H54 (cell line): Measurements from ENCODE around the gene ZNF732.
"Not testable (repeated sequence)": the region's sequence is repeated elsewhere in the genome, so short reads cannot be mapped to it uniquely, and the experiment has no call there.

ENCODE experiments used
- DNase-seq: peaks from one replicate; pipeline ENCODE4 v3.0.0; 2011; ENCODE audit warnings: low spot score, mixed read lengths; ENCODE audit not compliant: insufficient read length
- FAIRE-seq: peaks from 3 replicates; lab custom pipeline; 2011; peaks lifted over from hg19 to GRCh38; lab: Jason Lieb, UNC
- POLR2A ChIP-seq: IDR thresholded peaks from 2 replicates; pipeline ENCODE4 v1.6.1; 2011; ENCODE audit warnings: low read depth, mild to moderate bottlenecking, low read length

Gene ZNF732

DNA sequence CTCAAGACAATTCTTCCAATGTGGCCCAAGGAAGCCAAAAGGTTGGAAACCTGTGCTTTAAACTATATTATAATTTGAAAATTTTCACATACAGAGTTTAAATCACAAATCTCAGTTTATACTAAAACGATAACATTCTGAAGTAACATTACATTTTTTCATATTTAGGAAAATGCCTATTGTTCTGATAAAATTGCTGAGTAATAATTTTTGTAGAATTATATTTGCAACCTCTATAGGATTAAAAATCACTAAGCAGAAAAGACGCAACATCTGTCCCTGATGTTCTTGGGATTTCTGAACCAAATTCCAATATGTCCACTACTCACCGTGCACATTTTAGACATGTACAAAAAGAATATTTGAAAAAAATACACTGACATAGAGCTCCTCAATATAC, 10.5 kb downstream of the ZNF732 start:
- FAIRE-seq (no peak), DNase-seq (no peak)
- TF ChIP-seq POLR2A = no peak

DNA sequence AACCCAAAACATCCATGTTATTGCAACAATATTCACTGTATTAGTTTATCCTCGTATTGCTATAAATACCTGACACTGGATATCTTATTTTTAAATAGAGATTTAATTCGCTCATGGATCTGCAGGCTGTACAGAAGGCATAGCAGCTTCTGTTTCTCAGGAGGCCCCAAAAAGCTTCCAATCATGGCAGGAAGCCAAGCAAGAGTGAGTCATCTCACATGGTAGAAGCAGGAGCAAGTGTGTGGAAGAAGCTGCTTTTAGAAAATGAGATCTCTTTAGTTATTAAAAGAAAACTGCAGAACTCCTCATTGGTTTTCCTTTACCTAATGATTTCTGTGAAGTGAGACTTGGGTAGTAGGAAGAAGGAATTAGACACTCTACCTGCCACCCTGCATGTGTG, 16.4 kb downstream of the ZNF732 start:
- DNase-seq = no peak
- FAIRE-seq = no peak
- TF ChIP-seq POLR2A = no peak

- TF ChIP-seq POLR2A = no peak
- no peak for FAIRE-seq
Observed at GRCh38 chr4:273309-274017, 31.8 kb downstream of the ZNF732 start.

GRCh38 chr4:271492-272103, 33.7 kb downstream of the ZNF732 start:
- DNase-seq (no peak), FAIRE-seq (no peak)
- TF ChIP-seq POLR2A = no peak

More at GRCh38 chr4:273309-274017, 31.8 kb downstream of the ZNF732 start:
- DNase-seq = no peak

DNA sequence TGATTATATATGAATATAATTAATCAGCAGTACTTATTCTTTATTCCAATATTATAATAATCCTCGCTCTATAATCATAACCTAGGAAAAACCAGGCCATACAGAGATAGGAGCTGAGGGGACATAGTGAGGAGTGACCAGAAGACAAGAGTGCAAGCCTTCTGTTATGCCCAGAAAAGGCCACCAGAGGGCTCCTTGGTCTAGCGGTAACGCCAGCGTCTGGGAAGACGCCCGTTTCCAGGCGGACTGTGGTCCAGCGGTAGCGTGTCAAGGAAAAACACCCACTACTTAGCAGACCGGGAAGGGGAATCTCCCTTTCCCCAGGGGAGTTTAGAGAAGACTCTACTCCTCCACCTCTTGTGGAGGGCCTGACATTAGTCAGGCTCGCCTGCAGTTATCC, 46.0 kb downstream of the ZNF732 start:
- DNase-seq, FAIRE-seq: not testable (repeated sequence)

DNA sequence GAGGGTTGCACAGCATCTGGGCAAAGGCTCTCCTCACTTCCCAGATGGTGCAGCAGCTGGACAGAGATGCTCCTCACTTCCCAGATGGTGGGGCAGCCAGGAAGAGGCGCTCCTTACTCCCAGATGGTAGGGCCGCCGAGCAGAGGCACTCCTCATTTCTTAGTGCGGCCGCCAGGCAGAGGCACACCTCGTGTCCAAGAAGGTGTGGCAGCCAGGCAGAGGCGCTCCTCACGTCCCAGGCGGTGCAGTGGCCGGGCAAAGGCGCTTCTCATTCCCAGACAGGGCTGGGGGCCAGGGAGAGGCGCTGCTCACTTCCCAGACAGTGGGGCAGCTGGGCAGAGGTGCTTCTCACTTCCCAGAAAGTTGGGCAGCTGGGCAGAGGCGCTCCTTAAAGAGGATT, 48.8 kb downstream of the ZNF732 start:
- DNase-seq (no peak), FAIRE-seq (no peak)
- TF ChIP-seq POLR2A = no peak

DNA sequence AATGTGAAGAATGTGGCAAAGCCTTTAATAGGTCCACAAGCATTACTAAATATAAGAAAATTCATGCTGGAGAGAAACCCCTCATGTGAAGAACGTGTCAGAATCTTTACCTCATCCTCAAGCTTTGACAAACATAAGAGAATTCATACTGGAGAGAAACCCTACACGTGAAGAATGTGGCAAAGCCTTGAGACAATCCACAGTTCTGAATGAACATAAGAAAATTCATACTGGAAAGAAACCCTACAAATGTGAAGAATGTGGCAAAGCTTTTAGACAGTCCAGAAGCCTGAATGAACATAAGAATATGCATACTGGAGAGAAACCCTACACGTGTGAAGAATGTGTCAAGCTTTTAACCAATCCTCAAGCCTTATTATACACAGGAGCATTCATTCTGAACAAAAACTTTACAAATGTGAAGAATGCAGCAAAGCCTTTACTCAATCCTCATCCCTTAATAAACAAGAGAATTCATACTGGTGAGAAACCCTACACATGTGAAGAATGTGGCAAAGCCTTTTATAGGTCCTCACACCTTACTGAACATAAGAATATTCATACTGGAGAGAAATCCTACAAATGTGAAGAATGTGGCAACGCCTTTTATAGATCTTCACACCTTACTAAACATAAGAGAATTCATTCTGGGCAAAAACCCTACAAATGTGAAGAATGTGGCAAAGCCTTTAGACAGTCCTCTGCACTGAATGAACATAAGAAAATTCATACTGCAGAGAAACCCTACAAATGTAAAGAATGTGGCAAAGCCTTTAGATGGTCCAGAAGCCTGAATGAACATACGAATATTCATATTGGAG, 51.1 kb downstream of the ZNF732 start:
- no peak for FAIRE-seq
- no peak for TF ChIP-seq POLR2A
- DNase-seq = no peak

DNA sequence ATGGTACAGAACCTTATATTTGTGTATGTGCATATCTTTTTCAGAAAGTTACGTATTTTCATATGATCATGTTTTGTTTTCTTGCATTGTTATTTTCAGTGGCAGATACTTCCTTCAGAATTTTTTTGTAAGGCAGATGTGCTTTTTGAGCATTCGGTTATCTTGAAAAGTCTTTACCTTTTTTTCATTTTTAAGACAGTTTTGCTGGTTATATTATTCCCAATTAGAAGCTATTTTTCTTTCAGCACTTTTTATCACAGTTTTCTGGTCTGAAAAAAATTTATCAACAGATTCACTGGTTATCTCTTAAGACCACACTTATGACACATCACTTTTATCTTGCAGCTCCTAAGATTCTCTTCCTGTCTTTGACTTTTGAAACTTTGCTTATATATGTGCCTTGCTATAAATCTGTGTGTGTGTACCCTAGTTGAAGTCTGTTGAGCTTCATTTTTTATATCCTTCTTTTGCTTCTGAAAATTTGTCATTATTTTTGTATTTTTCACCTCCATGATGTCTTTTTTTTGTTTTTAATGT, 53.1 kb downstream of the ZNF732 start:
- no peak for DNase-seq
- no peak for FAIRE-seq
- TF ChIP-seq POLR2A = no peak

- TF ChIP-seq POLR2A = no peak
- no peak for FAIRE-seq
- DNase-seq = no peak
Observed at GRCh38 chr4:244471-244870, 60.8 kb downstream of the ZNF732 start.

DNA sequence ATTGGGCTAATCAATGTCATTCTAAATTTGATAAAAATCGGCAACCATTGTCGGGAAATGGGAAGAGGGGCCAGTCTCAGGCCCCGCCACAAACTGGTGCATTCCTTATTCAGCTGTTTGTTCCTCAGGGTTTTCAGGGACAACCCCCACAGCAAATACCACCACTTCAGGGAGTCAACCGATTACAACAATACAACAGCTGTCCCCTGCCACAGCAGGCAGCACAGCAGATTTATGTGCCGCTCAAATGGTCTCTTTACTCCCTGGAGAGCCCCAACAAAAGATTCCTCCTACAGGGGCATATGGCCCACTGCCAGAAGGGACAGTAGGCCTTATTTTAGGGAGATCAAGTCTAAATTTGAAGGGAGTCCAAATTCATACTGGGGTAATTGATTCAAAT, 61.8 kb downstream of the ZNF732 start:
- TF ChIP-seq POLR2A = no peak
- DNase-seq (no peak), FAIRE-seq (no peak)

DNA sequence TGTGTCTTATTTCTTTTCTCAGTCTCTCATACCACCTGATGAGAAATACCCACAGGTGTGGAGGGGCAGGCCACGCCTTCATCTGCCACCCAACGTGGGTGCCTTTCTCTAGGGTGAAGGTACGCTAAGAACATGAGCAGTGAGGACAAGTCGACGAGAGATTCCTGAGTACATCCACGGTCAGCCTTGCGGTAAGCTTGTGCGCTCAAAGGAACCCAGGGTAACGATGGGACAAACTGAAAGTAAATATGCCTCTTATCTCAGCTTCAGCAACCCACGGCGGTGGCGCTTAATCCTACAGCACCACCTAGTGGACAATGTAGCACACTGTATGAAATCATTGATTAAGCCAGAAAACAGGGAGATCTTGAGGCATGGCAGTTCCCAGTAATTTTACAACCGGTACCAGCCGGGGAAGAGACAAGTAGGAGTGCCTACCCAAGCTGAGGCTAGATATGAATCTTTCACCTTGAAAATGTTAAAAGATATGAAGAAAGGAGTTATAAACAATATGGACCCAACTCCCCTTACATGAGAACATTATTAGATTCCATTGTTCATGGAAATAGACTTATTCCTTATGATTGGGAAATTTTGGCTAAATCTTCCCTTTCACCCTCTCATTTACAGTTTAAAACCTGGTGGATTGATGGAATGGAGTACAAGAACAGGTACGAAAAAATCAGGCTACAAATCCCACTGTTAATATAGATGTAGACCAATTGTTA, 63.0 kb downstream of the ZNF732 start:
- FAIRE-seq = peak; percentile 77
- peak; percentile 3 for DNase-seq
- no peak for TF ChIP-seq POLR2A

- not testable (repeated sequence) for DNase-seq, FAIRE-seq
Observed at GRCh38 chr4:241411-241810, 63.9 kb downstream of the ZNF732 start.

- no peak for TF ChIP-seq POLR2A
- no peak for DNase-seq
- FAIRE-seq = no peak
Observed at GRCh38 chr4:236028-236427, 69.2 kb downstream of the ZNF732 start.
